Stimulated activated CD8-positive, alpha-beta memory T cell treated with anti-CD3 and anti-CD28 coated beads, Interleukin-15, amount 100 ng/mL, for 48 hours (primary cell): ENCODE data around the gene STEAP1B.

Source experiments
- DNase-seq, 2 donors: peaks; one replicate each; pipeline ENCODE4 v3.0.0-alpha.2; 2020; ENCODE audit warnings: low read depth in 2 of 2

Gene STEAP1B

DNA sequence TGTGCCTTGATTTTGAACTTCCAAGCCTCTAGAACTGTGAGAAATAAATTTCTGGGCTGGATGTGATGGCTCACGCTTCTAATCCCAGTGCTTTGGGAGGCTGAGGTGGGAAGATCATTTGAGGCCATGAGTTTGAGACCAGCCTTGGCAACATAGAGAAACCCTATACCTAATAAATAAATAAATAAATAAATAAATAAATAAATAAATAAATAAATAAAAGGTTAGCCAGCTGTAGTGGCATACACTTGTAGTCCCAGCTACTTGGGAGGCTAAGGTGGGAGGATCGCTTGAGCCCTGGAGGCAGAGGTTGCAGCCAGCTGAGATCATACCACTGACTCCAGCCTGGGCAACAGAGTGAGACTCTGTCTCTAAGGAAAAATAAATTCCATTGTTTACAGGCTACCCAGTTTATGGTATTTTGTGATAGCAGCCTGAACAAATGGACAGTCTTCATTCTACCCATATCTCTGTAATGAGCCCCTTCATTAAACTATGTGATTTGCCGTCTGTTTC lies 67.7 kb downstream of the STEAP1B start:
- no peak for DNase-seq

- DNase-seq = no peak
Observed at GRCh38 chr7:22430457-22430856, 69.5 kb downstream of the STEAP1B start.

DNA sequence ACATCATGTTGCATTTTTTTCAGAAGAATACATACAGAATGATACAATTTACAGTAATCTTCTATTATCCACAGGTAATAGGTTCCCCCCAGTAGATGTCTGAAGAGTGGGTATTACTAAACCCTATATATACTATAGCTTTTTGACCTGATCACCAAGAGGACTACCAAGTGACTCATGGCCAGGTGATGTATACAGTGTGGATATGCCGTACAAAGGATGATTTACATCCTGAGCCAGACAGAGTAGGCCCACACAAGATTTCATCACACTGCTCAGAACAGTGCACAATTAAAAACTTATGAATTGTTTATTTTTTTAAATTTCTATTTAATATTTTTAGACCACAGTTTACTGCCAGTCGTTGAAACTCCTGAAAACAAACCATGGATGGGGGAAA lies 70.6 kb downstream of the STEAP1B start:
- no peak for DNase-seq

DNA sequence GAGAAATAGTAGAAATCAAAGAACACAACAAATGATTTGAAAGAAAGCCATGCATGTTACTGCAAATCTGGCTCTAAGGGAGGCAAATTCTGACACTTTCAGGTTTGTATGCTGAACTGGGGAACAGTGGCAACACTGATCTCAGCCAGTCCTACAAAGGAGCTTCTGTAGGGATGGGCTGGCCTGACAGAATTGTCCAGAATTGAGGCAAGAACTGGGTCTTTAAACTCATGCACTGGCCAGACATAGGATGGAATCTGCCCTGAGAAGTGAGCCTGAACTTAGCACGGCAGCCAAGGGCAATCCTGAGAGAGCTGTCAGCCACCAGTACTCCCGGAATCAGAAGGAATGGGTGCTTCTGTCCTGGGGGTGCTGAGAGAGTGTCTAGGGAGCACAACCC lies 72.1 kb downstream of the STEAP1B start:
- DNase-seq = no peak

DNA sequence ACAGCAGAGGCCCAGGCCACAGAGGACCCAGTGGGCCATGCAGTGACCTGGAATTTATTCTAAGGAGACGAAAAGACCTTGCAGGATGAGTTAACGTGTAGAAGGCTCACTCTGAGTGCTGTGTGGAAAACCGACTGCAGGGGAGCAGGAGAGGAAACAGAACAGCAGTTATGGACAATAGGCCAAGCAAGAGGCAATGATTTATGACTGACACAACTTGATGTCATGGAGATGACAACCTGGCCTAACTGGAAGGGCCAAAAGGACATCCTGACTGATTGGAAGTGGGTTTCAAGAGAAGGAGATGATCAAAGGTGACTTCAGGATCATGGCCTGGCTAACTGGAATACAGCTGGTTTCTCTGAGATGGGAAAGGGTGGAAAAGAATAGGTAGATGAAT lies 72.9 kb downstream of the STEAP1B start:
- no peak for DNase-seq

DNA sequence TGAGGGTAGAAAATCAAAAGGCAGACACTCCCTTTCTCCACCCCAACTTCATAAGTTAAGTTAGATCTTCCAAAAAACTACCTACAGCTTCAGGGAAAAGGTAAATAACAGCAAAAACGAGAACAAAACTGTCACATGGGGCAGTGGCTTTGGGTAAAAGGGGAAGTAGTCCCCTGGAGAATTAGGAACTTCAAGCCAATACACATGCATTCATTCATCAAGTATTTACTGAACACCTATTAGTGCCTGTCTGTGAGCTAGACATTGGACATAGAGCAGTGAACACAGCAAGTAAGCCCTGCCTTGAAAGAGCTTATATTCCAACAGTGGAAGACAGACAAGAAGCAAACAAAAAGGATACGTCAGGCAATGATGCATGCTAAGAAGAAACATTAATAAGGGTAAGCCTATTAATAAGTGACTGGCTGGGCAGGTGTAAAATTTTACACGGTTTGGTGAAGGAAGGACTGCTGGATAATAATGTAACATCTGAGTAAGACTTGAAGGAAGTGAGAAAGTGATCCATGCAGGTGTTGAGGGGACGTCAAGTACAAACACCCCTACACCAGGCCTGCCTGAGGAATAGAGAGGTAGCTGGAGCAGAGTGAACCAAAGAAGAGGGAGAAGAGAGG lies 73.4 kb downstream of the STEAP1B start:
- DNase-seq = no peak

- DNase-seq = no peak
Observed at GRCh38 chr7:22425361-22425760, 74.6 kb downstream of the STEAP1B start.

DNA sequence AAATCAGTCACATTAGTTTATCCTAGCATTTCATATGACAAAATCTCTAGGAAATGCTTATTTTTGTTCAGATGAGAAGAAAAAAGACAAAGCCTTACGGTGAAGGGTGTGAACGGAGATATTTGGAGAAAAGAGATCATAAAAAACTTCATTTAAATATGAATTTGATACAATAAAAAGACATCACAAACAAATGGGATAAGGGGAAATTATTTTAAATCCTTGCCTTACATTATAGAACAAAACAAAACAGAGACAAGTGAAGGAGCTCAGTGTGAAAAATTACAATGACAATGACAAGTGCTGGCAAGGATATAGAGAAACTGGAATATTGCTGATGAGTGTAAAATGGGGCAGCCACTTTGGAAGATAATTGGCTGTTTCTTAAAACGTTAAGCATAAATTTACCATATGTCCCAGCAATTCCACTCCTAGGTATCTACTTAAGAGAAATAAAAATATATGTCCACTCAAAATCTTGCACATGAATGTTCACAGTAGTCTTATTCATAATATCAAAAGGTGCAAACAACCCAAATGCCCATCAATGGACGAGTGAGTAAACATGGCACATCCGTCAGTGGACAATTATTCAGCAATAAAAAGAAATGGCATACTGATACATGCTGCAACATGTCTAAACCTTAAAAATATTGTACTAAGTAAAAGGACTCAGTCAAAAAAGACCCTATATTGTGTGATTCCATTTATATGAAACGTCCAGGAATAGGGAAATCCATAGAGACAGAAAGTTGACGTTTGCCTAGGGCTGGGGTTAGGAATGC lies 77.0 kb downstream of the STEAP1B start:
- DNase-seq = no peak

DNA sequence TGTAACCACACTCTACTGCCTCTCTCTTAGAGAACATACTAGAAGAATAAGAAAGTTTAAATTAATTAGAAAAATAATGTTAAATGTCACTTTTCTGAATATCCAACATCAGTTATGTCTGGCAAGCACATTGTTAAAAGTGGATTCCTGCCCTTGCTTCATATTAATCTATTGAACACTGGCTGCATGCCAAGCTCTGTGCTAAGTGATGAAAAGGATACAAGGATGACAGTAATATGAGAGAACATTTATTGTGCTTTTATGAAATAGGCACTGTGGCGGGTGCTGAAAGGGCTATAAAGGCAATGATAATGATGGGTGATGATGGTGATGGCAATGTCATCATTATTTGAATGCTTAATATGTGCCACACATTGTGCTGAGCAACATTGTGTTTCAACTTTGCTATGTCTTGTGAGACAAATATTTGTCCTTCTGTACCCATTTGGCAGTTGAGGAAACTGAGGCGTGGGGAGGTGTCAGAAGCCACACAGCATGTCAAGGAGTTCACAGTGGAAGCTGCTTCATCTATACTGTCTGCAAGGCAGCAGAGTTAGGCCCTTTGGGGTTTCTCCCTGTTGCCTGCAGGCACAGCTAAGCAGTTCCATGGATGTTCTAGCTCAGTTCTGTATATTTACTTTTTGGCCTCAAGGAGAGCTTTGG lies 78.9 kb downstream of the STEAP1B start:
- DNase-seq = no peak

DNA sequence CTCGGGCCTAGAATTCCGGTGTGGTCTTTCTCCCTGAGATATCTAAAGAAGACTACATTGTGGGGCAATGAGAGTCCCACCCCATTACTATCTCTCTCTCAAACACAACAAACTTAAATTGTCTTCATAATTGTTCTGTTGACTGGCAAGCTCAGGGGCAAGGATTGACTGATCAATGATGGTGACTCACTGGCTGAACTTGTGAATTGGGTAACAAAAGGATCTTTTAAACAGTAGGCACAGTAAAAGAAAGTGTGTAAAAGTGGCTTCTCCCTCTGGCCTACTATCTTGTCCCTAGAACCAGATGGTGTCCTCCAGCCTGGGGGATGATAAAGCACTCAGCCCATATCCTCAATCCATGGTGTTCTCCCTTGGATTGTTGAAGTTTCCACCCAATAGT lies 80.0 kb downstream of the STEAP1B start:
- no peak for DNase-seq

GRCh38 chr7:22419488-22419887 lies 80.5 kb downstream of the STEAP1B start:
- DNase-seq = no peak

GRCh38 chr7:22418251-22419046 lies 81.5 kb downstream of the STEAP1B start:
- DNase-seq = no peak

GRCh38 chr7:22417841-22418240 lies 82.1 kb downstream of the STEAP1B start:
- no peak for DNase-seq

GRCh38 chr7:22417349-22417748 lies 82.6 kb downstream of the STEAP1B start:
- DNase-seq = no peak

- no peak for DNase-seq
Observed at GRCh38 chr7:22414424-22414823, 85.6 kb downstream of the STEAP1B start.

- no peak for DNase-seq
Observed at GRCh38 chr7:22413211-22413610, 86.8 kb downstream of the STEAP1B start.

DNA sequence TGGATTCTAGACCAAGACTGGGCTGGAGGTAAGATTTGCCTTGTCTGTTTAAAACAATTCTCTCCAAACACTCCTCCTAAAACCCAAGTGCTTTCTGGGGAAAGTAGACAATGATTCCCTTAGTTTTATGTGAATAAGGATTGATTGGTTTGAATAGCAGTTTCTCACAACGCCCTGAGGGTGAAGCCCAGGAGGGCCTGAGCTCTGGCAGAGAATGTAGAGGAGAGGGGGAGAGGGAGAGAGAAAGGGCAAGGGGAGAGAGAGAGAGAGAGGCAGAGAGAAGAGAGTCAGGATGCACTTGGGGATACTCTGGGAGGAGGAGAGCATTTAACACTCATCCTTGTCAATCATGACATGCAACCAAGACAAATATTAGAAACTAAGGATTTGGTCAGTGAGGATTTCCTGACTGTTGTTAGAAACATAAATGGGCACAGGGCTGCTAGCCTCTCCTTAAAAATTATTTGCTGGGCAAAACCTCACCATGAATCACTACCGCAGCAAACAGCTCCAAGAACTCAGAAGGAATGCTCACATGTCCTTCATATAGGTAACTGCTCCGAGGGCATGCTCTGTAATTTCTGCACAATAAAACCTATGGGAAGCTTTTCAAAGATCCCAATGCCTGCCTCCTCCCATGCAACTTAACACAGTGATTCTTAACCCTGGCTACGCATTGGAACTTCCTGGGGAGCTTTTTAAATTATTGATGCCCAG lies 87.9 kb downstream of the STEAP1B start:
- no peak for DNase-seq

GRCh38 chr7:22406715-22407114 lies 93.3 kb downstream of the STEAP1B start:
- no peak for DNase-seq

DNA sequence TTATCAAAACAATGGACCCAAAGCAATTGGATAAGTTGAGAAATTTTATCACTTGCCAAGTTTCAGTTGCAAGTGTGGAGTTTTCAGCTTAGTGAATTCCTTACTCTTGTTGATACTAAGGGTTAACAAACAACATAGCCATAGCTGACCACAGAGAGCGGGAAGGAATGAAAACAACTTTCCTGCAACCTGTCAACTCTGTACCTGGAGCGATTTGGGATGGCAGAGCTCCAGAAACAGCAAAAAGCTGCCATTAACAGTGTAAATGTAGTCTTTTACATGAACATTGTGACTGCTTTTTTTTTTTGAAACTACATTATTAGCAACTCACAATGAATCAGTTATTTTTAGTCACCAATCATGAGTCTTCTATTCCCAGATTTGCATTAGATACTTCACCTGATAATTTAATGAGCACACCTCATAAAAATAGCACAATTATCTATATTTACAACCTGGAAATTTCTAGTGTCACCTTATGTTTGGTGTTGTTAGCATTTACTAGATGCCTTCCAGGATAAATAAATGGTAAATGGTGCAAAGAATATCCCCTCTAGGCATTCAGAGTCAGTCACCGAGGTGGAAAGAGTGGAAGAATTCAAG lies 95.5 kb downstream of the STEAP1B start:
- DNase-seq = no peak

- no peak for DNase-seq
Observed at GRCh38 chr7:22403344-22403743, 96.6 kb downstream of the STEAP1B start.

DNA sequence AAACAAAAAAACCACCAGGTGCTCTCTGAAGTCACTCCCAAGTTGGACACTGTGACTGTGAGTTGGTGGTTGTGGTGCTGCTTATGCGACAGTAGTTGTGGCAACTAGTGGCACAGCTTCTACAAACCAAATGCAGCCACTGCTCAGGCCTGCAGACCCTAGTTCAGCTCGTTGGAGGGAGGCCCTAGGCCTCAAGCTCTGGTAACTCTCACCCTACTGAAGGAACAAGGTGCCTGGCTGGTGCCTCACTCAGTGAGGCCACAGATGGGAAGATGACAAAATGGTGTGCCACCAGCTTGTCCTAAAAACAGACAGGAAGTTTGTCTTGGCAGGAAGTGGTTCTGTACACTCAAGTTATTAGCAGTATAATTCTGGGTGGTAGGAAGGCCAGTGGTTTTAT lies 97.7 kb downstream of the STEAP1B start:
- DNase-seq = no peak
